NOMO-1 treated with DMSO at 0.1 percent for 48 hours (cell line): ENCODE results near the gene DGCR2.

ENCODE experiments used
- DNase-seq: peaks from one replicate; lab custom pipeline; 2025; ENCODE audit not compliant: unreplicated experiment; lab: John Stamatoyannopoulos, UW

DGCR2 gene

GRCh38 chr22:19109198-19110063 is 12.8 kb downstream of the DGCR2 start:
- peak; percentile 98 for DNase-seq

GRCh38 chr22:19108807-19109197 is 13.4 kb downstream of the DGCR2 start:
- DNase-seq = no peak

- no peak for DNase-seq
Observed at GRCh38 chr22:19107730-19108074, 14.5 kb downstream of the DGCR2 start.

GRCh38 chr22:19106886-19107729 is 15.1 kb downstream of the DGCR2 start:
- DNase-seq = no peak

- DNase-seq = no peak
Observed at GRCh38 chr22:19105867-19106802, 16.1 kb downstream of the DGCR2 start.

- no peak for DNase-seq
Observed at GRCh38 chr22:19105456-19105855, 16.8 kb downstream of the DGCR2 start.

GRCh38 chr22:19103880-19104821 is 18.1 kb downstream of the DGCR2 start:
- DNase-seq = no peak

GRCh38 chr22:19098157-19098556 is 24.1 kb downstream of the DGCR2 start:
- no peak for DNase-seq

- no peak for DNase-seq
Observed at GRCh38 chr22:19097518-19097917, 24.7 kb downstream of the DGCR2 start.

GRCh38 chr22:19096555-19096954 is 25.7 kb downstream of the DGCR2 start:
- no peak for DNase-seq

- DNase-seq = no peak
Observed at GRCh38 chr22:19094393-19094997, 27.7 kb downstream of the DGCR2 start.

GRCh38 chr22:19092725-19093124 is 29.5 kb downstream of the DGCR2 start:
- no peak for DNase-seq

GRCh38 chr22:19090586-19091127 is 31.6 kb downstream of the DGCR2 start:
- DNase-seq = no peak

GRCh38 chr22:19090183-19090582 is 32.0 kb downstream of the DGCR2 start:
- no peak for DNase-seq

- DNase-seq = no peak
Observed at GRCh38 chr22:19088866-19089595, 33.2 kb downstream of the DGCR2 start.

- DNase-seq = no peak
Observed at GRCh38 chr22:19086896-19087295, 35.3 kb downstream of the DGCR2 start.

GRCh38 chr22:19086417-19086816 is 35.8 kb downstream of the DGCR2 start:
- DNase-seq = no peak

- peak; percentile 48 for DNase-seq
Observed at GRCh38 chr22:19085233-19085718, 36.9 kb downstream of the DGCR2 start.
